ENCODE results near the gene GMNN. TPM values are rescaled to one million over a fixed set of nuclear protein-coding genes. Genes with fewer than 3 reads are reported as not detected.

Gene GMNN
- total and polyA plus RNA-seq, 2 experiments from 2014 or later = 88.2 to 202 TPM

DNA sequence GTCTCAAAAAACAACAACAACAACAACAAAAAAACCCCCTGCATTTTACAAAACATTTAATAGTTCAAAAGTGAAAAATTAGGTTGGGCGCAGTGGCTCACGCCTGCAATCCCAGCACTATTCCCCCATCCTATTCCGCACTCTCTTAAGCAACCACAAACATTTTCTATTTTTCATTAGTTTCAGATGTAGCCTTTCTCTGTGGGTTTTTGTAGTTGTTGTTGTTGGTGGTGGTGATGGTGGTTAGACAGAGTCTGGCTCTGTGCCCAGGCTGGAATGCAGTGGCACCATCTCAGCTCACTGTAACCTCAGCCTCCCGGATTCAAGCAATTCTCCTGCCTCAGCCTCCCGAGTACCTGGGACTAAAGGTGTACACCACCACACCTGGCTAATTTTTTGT, 6.4 kb upstream of the GMNN start:
- Histone ChIP-seq H3F3A (replicated peaks; ENCODE audit: low read depth) (no peaks in the 10 kb centered on the region), H3K27me3 (ENCODE audit: insufficient read depth) (no peaks in the 10 kb centered on the region), H3K4me2 (no peak overlapping the region), H3K4me1 (ENCODE audit: insufficient read depth) (no peaks in the 10 kb centered on the region), H4K20me1 (replicated peaks; ENCODE audit: insufficient read depth) (no peaks in the 10 kb centered on the region), H3K4me3 (no peak overlapping the region), H3K9me2 (ENCODE audit: insufficient read depth) (0 out of 2 replicates have a peak, but pooled peaks cover 4% of the 10 kb centered on the region), H3K36me3 (ENCODE audit: insufficient read depth) (no peaks in the 10 kb centered on the region), H3K27ac (ENCODE audit: low read depth) (no peak overlapping the region), H2AFZ (no peak overlapping the region), H3K79me2 (replicated peaks; ENCODE audit: insufficient read depth) (no peaks in the 10 kb centered on the region)
- no peaks in the 10 kb centered on the region for H3K4me1 Mint-ChIP-seq
- no peaks in the 10 kb centered on the region for H3K9me3 Mint-ChIP-seq
- H3K27me3 Mint-ChIP-seq (ENCODE audit: insufficient read depth, low read depth, poor library complexity) = peaks cover 2% of the 10 kb centered on the region
- ATAC-seq = no peak
- no peak for DNase-seq (ENCODE audit: low spot score)
- no peak overlapping the region for H3K4me3 Mint-ChIP-seq
- TF ChIP-seq ZNF331 (CRISPR knock-in tag; IDR thresholded peaks at IDR 0.05; ENCODE audit: low read depth) (no peak), EZH2 (IDR thresholded peaks at IDR 0.05; ENCODE audit: low read depth, unreplicated experiment) (no peak), JUNB (IDR thresholded peaks at IDR 0.05; ENCODE audit: unreplicated experiment) (no peak), ZNF114 (CRISPR knock-in tag; IDR thresholded peaks at IDR 0.05) (no peak), NANOG (IDR thresholded peaks at IDR 0.05; ENCODE audit: borderline replicate concordance) (no peak), STAT1 (IDR thresholded peaks at IDR 0.05; ENCODE audit: unreplicated experiment) (no peak), REST (IDR thresholded peaks at IDR 0.05; ENCODE audit: unreplicated experiment) (no peak), CREB1 (CRISPR knock-in tag; IDR thresholded peaks at IDR 0.05; ENCODE audit: low read depth) (no peak), CTCF (conservative IDR thresholded peaks at IDR 0.05; ENCODE audit: low read depth in 2 of 2) (no peak), ETS1 (IDR thresholded peaks at IDR 0.05) (no peak)
- H3K27ac Mint-ChIP-seq = no peak overlapping the region
- H3K36me3 Mint-ChIP-seq (ENCODE audit: low read depth) = no peaks in the 10 kb centered on the region
